ENCODE measurements around the gene FBXO45. TPM values are rescaled to one million over a fixed set of nuclear protein-coding genes. Genes with fewer than 3 reads are reported as not detected.

Gene FBXO45
- total and polyA plus RNA-seq, 9 of the 15 experiments (the other 6 are each of a cell fraction or from before 2014, with no cell fraction given) = 15.2 to 52.8 (median 37.0) TPM

GRCh38 chr3:196624907-196625306 lies 56.4 kb downstream of the FBXO45 start:
- intact Hi-C loops (cut with micrococcal nuclease) = no loop called here
- no peak overlapping the region for H3K27ac ChIP-seq (ENCODE audit: extremely low read depth, low read depth, low read length)
- BruUV-seq (replicated peaks) = no TSS peak

More at GRCh38 chr3:196624907-196625306, 56.4 kb downstream of the FBXO45 start:
- ChIA-PET CTCF (ENCODE audit: low intra/inter-chr PET ratio) (no interaction called here), POLR2A (no interaction called here)
- no peak for FAIRE-seq
- Histone ChIP-seq H3K36me3 (ENCODE audit: control insufficient read depth, insufficient read depth, low read length) (no peaks in the 10 kb centered on the region), H3K9ac (ENCODE audit: insufficient read depth in 1 of 2, low read depth in 2 of 2, low read length in 2 of 2) (no peak overlapping the region), H3K4me2 (ENCODE audit: insufficient read depth, low read length) (no peak overlapping the region), H3K9me3 (replicated peaks; ENCODE audit: control insufficient read depth, insufficient read depth, low read depth, low read length) (no peaks in the 10 kb centered on the region), H2AFZ (ENCODE audit: low read depth, low read length) (no peak overlapping the region; the same call in 1 of the 2 replicates), H3K4me1 (replicated peaks in 1 of 2; ENCODE audit: control insufficient read depth in 2 of 2, insufficient read depth in 2 of 2, low read length in 2 of 2) (peaks cover 7 to 9% of the 10 kb centered on the region in 2 experiments), H4K20me1 (replicated peaks; ENCODE audit: control insufficient read depth, insufficient read depth, low read length) (no peaks in the 10 kb centered on the region), H3K4me3 (no peak overlapping the region), H3K79me2 (ENCODE audit: control insufficient read depth, insufficient read depth, low read length) (no peaks in the 10 kb centered on the region), H3K27me3 (ENCODE audit: control insufficient read depth in 2 of 2, insufficient read depth in 2 of 2, low read length in 2 of 2) (no peaks in the 10 kb centered on the region), H3K9me1 (ENCODE audit: control insufficient read depth, insufficient read depth, low read length) (no peaks in the 10 kb centered on the region)
- no peak for TF ChIP-seq DDX20 (tag; IDR thresholded peaks at IDR 0.05; ENCODE audit: low read depth)
- no peak for TF ChIP-seq NCOR1 (IDR thresholded peaks at IDR 0.05)
- no peak for TF ChIP-seq PRMT5 (CRISPR knock-in tag; IDR thresholded peaks at IDR 0.05)
- TF ChIP-seq ZNF57 (CRISPR knock-in tag; IDR thresholded peaks at IDR 0.05) = no peak
- no peak for TF ChIP-seq RFX7 (CRISPR knock-in tag; IDR thresholded peaks at IDR 0.05)
- TF ChIP-seq FOXK2 (conservative IDR thresholded peaks at IDR 0.05 in 1 of 2, IDR thresholded peaks at IDR 0.05 in 1 of 2; ENCODE audit: low read depth in 2 of 2) = no peak
- TF ChIP-seq SIN3B (IDR thresholded peaks at IDR 0.05; ENCODE audit: low read depth) = no peak
- no peak for TF ChIP-seq ETV1 (tag; conservative IDR thresholded peaks at IDR 0.05; ENCODE audit: low read depth)
- no peak for TF ChIP-seq BCL6 (CRISPR knock-in tag; IDR thresholded peaks at IDR 0.05)
- no peak for TF ChIP-seq DEAF1 (CRISPR knock-in tag; IDR thresholded peaks at IDR 0.05)
- TF ChIP-seq MAX (CRISPR knock-in tag; IDR thresholded peaks at IDR 0.05) = no peak
- TF ChIP-seq BCLAF1 (IDR thresholded peaks at IDR 0.05; ENCODE audit: borderline replicate concordance in 1 of 2, control insufficient read depth in 1 of 2, low read depth in 2 of 2, low read length in 1 of 2) = no peak
- no peak for TF ChIP-seq KLF1 (tag; IDR thresholded peaks at IDR 0.05)
- no peak for TF ChIP-seq SMARCC2 (IDR thresholded peaks at IDR 0.05; ENCODE audit: low read depth)
- no peak for TF ChIP-seq MLX (CRISPR knock-in tag; conservative IDR thresholded peaks at IDR 0.05)
- TF ChIP-seq PTBP1 (IDR thresholded peaks at IDR 0.05; ENCODE audit: low read depth, low read length) = no peak
- no peak for ATAC-seq
- in situ Hi-C loops (cut with MboI) = no loop called here
- 87% methylated on average over 12 of the region's 16 CpGs for WGBS (ENCODE audit: insufficient coverage, low coverage, missing lambda C conversion rate)
- DNase-seq (ENCODE audit: extremely low read depth in 1 of 4, low spot score in 3 of 4) = no peak
